HEK293 (cell line): ENCODE data around the gene NFATC1.

Experiments used
- CTCF ChIP-seq: fragments of 450-650 bp; formaldehyde crosslinking; IDR thresholded peaks from 2 replicates; pipeline ENCODE4 v1.5.1; 2016; ENCODE audit warnings: missing biosample characterization, missing genetic modification characterization
- TCF7L2 ChIP-seq: IDR thresholded peaks from 2 replicates; pipeline ENCODE4 v1.6.1; 2011; ENCODE audit warnings: low read depth, mild to moderate bottlenecking, inconsistent platforms, low read length, moderate library complexity, borderline replicate concordance
- ZBTB7A ChIP-seq: fragments of 450-650 bp; formaldehyde crosslinking; IDR thresholded peaks from 2 replicates; pipeline ENCODE4 v1.5.1; 2016; ENCODE audit warnings: low read depth, missing biosample characterization, missing genetic modification characterization
- ZNF114 ChIP-seq: fragments of 450-650 bp; formaldehyde crosslinking; IDR thresholded peaks from 2 replicates; pipeline ENCODE4 v1.5.0; 2017; ENCODE audit warnings: missing biosample characterization, missing genetic modification characterization
- ZNF121 ChIP-seq: fragments of 450-650 bp; formaldehyde crosslinking; IDR thresholded peaks from 2 replicates; pipeline ENCODE4 v1.5.1; 2016; ENCODE audit warnings: missing biosample characterization, missing genetic modification characterization
- ZNF530 ChIP-seq: fragments of 450-650 bp; formaldehyde crosslinking; IDR thresholded peaks from 2 replicates; pipeline ENCODE4 v1.5.1; 2016; ENCODE audit warnings: low read depth, missing biosample characterization, missing genetic modification characterization
- ZNF561 ChIP-seq: fragments of 450-650 bp; IDR thresholded peaks from 2 replicates; pipeline ENCODE4 v1.5.1; 2018; ENCODE audit warnings: missing biosample characterization, missing genetic modification characterization, borderline replicate concordance

DNA sequence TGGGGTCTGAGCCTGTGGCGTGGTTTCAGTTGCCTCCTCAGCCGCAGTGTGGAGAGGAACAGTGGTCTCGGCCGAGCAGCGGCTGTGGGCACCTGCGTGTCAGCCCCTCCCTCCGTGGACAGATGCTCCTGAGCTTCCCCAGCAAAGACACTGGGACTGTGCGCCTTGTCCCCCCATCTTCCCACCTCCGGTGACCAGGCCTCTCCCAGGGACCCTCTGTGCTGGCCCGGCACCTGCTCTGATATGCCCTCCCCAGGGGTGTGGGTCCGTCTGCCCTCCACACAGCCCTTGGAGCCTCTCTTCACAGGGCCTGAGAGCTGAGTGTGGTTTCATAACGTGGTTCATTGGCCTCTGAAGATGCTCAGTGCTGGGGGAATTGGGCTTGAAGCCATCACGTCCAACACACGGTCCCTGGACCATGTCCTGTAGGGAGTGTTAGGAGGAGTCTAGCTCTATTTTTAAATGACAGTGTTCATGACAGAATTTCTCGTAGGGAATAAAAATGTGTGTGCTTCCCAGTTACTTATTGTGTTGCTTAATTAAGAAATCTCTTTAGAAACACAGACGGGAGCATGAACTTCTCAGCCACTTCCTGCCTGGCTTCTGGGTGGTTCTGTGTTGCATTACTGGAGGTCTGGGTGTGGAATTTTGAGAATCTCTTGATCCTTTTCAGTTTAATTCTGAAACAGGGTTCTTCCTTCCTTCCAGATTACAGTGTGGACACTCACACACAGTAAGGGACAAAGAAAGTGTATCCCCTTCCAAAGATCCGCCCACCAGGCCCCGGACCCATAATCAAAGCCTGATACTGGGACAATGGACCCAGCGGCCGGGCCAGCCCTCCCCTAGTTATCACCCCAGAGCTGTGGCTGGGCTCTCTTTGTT lies 110.7 kb downstream of the NFATC1 start:
- TF ChIP-seq CTCF (tag by site-specific recombination) (no peak), ZNF114 (tag by site-specific recombination) (no peak), TCF7L2 (no peak), ZBTB7A (tag by site-specific recombination) (no peak), ZNF121 (no peak), ZNF530 (tag by site-specific recombination) (no peak), ZNF561 (tag by site-specific recombination) (no peak)
